T-helper 2 cell treated with Interferon-gamma antibody and Interleukin-4, amounts not matched to agents 5 μg/mL and 100 μg/mL, for 36 hours (primary cell): Measurements from ENCODE around the gene MRPL52.

Experiments
- DNase-seq: peaks from one replicate; pipeline ENCODE4 v3.0.0; 2021; ENCODE audit warnings: low spot score
- H3K27ac Mint-ChIP-seq: one replicate; pipeline ENCODE4 v1.8.0; 2021; ENCODE audit warnings: mild to moderate bottlenecking, mixed read lengths
- H3K27me3 Mint-ChIP-seq: one replicate; pipeline ENCODE4 v1.8.0; 2021; ENCODE audit warnings: low read depth, mixed read lengths
- H3K36me3 Mint-ChIP-seq: one replicate; pipeline ENCODE4 v1.8.0; 2021; ENCODE audit warnings: low read depth, mixed read lengths
- H3K4me1 Mint-ChIP-seq: one replicate; pipeline ENCODE4 v1.8.0; 2021; ENCODE audit warnings: low read depth, mixed read lengths
- H3K4me3 Mint-ChIP-seq: one replicate; pipeline ENCODE4 v1.8.0; 2022; ENCODE audit warnings: mild to moderate bottlenecking, moderate library complexity, mixed read lengths
- H3K9me3 Mint-ChIP-seq: one replicate; pipeline ENCODE4 v1.8.0; 2021; ENCODE audit warnings: mixed read lengths

MRPL52 gene

GRCh38 chr14:22884076-22884737, 54.5 kb downstream of the MRPL52 start:
- peaks cover 19% of the 10 kb centered on the region for H3K4me1 Mint-ChIP-seq
- no peak overlapping the region for H3K27ac Mint-ChIP-seq
- peaks cover 14% of the 10 kb centered on the region for H3K27me3 Mint-ChIP-seq
- no peaks in the 10 kb centered on the region for H3K9me3 Mint-ChIP-seq
- no peak for DNase-seq
- peaks cover 7% of the 10 kb centered on the region for H3K36me3 Mint-ChIP-seq
- H3K4me3 Mint-ChIP-seq = no peak overlapping the region
